GM13976 (cell line): ENCODE results near the gene CYP11A1.

Experiments
- DNase-seq: peaks from one replicate; pipeline ENCODE4 v3.0.0; 2012; ENCODE audit warnings: low spot score
- in situ Hi-C: fragments of 300-500 bp; cut with MboI; formaldehyde crosslinking; loops from one replicate; pipeline ENCODE4 v1.12.0; 2022; ENCODE audit warnings: low sequenced_read_pairs, mixed read lengths, inconsistent platforms; ENCODE audit not compliant: unreplicated experiment
- TF ChIP-seq, protein P1 (sequence below): IDR thresholded peaks from 2 replicates; pipeline ENCODE4 v1.5.1; 2012; ENCODE audit warnings: borderline replicate concordance, mild to moderate bottlenecking; ENCODE audit not compliant: insufficient read depth; ENCODE audit errors: extremely low read depth, missing control alignments, control extremely low read depth

The CYP11A1 gene

DNA sequence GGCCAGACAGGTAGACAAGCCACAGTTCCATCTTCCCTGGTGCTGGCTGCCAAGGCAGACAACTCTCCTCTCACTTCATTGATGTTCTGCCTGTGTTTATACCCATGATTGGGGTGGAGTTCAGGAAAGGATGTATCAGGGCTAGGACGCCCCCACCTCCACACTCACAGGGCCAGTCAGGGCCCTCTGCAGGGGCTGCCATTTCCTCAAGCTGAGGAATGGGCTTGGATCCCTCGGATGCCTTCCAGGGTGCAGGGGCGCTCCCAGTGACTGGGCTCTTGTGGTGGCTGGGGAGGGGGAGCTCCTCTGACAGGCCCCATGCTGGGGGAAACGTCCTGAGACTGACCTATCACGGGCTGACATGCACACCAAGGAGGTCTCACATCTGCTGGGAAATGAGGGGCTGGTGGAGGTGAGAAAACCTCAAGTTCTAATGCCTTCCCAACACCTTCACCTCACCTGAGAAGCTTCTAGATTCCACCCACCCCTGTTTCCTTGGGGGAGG lies 34.9 kb upstream of the CYP11A1 start:
- DNase-seq, result no peak
- TF ChIP-seq, protein P1, sequence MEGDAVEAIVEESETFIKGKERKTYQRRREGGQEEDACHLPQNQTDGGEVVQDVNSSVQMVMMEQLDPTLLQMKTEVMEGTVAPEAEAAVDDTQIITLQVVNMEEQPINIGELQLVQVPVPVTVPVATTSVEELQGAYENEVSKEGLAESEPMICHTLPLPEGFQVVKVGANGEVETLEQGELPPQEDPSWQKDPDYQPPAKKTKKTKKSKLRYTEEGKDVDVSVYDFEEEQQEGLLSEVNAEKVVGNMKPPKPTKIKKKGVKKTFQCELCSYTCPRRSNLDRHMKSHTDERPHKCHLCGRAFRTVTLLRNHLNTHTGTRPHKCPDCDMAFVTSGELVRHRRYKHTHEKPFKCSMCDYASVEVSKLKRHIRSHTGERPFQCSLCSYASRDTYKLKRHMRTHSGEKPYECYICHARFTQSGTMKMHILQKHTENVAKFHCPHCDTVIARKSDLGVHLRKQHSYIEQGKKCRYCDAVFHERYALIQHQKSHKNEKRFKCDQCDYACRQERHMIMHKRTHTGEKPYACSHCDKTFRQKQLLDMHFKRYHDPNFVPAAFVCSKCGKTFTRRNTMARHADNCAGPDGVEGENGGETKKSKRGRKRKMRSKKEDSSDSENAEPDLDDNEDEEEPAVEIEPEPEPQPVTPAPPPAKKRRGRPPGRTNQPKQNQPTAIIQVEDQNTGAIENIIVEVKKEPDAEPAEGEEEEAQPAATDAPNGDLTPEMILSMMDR, result no peak
- in situ Hi-C loops, result no loop called here

GRCh38 chr15:74400915-74401757 lies 33.7 kb upstream of the CYP11A1 start:
- TF ChIP-seq, protein P1, result no peak
- DNase-seq, result no peak
- in situ Hi-C loops, result no loop called here

GRCh38 chr15:74400313-74400860 lies 32.9 kb upstream of the CYP11A1 start:
- in situ Hi-C loops, result no loop called here
- DNase-seq, result no peak
- TF ChIP-seq, protein P1, result no peak

- TF ChIP-seq, protein P1, result no peak
- DNase-seq, result no peak
- in situ Hi-C loops, result no loop called here
Measured at GRCh38 chr15:74399511-74400312, 32.3 kb upstream of the CYP11A1 start.

GRCh38 chr15:74399100-74399499 lies 31.7 kb upstream of the CYP11A1 start:
- in situ Hi-C loops, result no loop called here
- TF ChIP-seq, protein P1, result no peak
- no peak for DNase-seq

GRCh38 chr15:74398183-74398582 lies 30.7 kb upstream of the CYP11A1 start:
- no peak for DNase-seq
- TF ChIP-seq, protein P1, result no peak
- in situ Hi-C loops, result no loop called here
